ENCODE results near the gene AKR1C8. TPM values are rescaled to one million over a fixed set of nuclear protein-coding genes. Genes with fewer than 3 reads are reported as not detected.
"Not testable (repeated sequence)": the region's sequence is repeated elsewhere in the genome, so short reads cannot be mapped to it uniquely, and the experiment has no call there.

AKR1C8 gene
- total RNA-seq, 6 donors from 2014 or later, result 0.30 to 9.4 (median 0.53) TPM; not detected in 2

- no peaks in the 10 kb centered on the region for H3K4me1 ChIP-seq
- WGBS, 2 donors, result 73 to 85% methylated on average over 5 of the region's 5 CpGs
- no peak for TF ChIP-seq EP300 (IDR thresholded peaks at IDR 0.05)
- no peak for TF ChIP-seq POLR2AphosphoS5 (IDR thresholded peaks at IDR 0.05)
- TF ChIP-seq CTCF (IDR thresholded peaks at IDR 0.05), result no peak
- TF ChIP-seq POLR2A (IDR thresholded peaks at IDR 0.05), result no peak
- no peaks in the 10 kb centered on the region for H3K27me3 ChIP-seq
- ATAC-seq (ENCODE audit: low FRiP score in 2 of 2) (no peak), DNase-seq (no peak)
- H3K4me3 ChIP-seq, result no peak overlapping the region
- peaks cover 0 to 1% (median 0%) of the 10 kb centered on the region in 4 donors for H3K9me3 ChIP-seq
- H3K27ac ChIP-seq, result no peak overlapping the region
- H3K36me3 ChIP-seq, result no peaks in the 10 kb centered on the region
Observed at GRCh38 chr10:5143137-5143536, 41.8 kb downstream of the AKR1C8 start.

DNA sequence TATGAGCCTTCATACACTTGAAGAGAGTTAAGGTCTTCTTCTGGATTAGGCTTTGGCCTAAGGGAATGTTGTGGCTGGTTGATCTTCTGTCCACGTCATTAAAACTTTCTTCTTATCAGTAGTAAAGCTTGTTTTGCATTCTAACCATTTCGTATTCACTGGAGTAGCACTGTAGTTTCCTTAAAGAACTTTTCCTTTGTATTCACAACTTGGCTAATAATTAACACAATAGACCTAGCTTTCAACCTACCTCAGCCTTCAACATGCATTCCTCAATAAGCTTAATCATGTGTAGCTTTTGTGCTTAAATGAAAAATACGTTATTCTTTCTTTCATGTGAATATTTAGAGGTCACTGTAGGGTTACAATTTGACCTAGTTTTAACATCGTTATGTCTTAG is 42.8 kb downstream of the AKR1C8 start:
- DNase-seq, result no peak
- TF ChIP-seq EP300 (IDR thresholded peaks at IDR 0.05) (no peak), POLR2AphosphoS5 (IDR thresholded peaks at IDR 0.05) (no peak), CTCF (IDR thresholded peaks at IDR 0.05) (no peak), POLR2A (IDR thresholded peaks at IDR 0.05) (no peak)
- Histone ChIP-seq H3K36me3 (no peaks in the 10 kb centered on the region), H3K9me3 (peaks cover under 1 to 11% (median 5%) of the 10 kb centered on the region in 4 donors), H3K27me3 (no peaks in the 10 kb centered on the region), H3K4me3 (no peak overlapping the region), H3K27ac (no peak overlapping the region), H3K4me1 (no peaks in the 10 kb centered on the region)
- WGBS, 2 donors, result 61 to 63% methylated on average over 4 of the region's 4 CpGs
- no peak for ATAC-seq (ENCODE audit: low FRiP score in 2 of 2)

GRCh38 chr10:5137699-5138098 is 47.3 kb downstream of the AKR1C8 start:
- not testable (repeated sequence) for H3K4me3 ChIP-seq; H3K4me1 ChIP-seq; H3K27me3 ChIP-seq; H3K36me3 ChIP-seq; H3K27ac ChIP-seq; ATAC-seq (ENCODE audit: low FRiP score in 2 of 2); DNase-seq
- peaks cover 10 to 25% (median 18%) of the 10 kb centered on the region in 4 donors for H3K9me3 ChIP-seq
- WGBS, 2 donors, result 36 to 61% methylated on average over 4 of the region's 4 CpGs

DNA sequence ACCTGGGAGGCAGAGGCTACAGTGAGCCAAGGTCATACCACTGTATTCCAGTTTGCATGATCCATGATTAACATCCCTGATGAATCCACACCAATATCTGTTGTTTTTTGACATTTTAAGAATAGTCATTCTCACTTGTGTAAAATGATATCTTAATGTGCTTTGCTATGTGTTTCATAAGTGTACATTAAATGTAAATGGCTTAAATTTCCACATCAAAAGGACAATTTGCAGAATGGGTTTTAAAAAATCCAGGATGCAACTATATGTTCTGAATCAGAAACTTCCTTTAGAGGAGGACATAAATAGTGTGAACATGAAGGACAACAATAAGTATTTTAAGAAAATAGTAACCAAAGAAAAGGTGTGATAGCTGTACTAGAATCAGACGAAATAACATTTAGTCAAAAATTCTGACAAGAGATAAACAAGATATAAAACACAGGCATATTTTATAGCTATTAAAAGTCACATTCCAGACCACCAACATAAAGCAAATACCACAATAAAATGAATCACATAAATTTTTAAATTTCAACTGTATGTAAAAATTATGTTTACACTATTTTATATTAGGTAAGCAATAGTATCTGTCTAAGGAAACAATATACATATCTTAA is 48.4 kb downstream of the AKR1C8 start:
- ATAC-seq (ENCODE audit: low FRiP score in 2 of 2) (no peak), DNase-seq (no peak)
- H3K4me1 ChIP-seq, result no peaks in the 10 kb centered on the region
- no peaks in the 10 kb centered on the region for H3K36me3 ChIP-seq
- WGBS, 2 donors, result 91 to 92% methylated on average over 1 of the region's 1 CpG
- no peaks in the 10 kb centered on the region for H3K27me3 ChIP-seq
- no peak overlapping the region for H3K4me3 ChIP-seq
- TF ChIP-seq POLR2AphosphoS5 (IDR thresholded peaks at IDR 0.05), result no peak
- no peak for TF ChIP-seq POLR2A (IDR thresholded peaks at IDR 0.05)
- TF ChIP-seq EP300 (IDR thresholded peaks at IDR 0.05), result no peak
- no peak for TF ChIP-seq CTCF (IDR thresholded peaks at IDR 0.05)
- H3K9me3 ChIP-seq, result peaks cover 10 to 25% (median 18%) of the 10 kb centered on the region in 4 donors
- H3K27ac ChIP-seq, result no peak overlapping the region

- WGBS, 2 donors, result 82 to 84% methylated on average over 2 of the region's 2 CpGs
Observed at GRCh38 chr10:5135581-5135980, 49.4 kb downstream of the AKR1C8 start.

More at GRCh38 chr10:5135581-5135980, 49.4 kb downstream of the AKR1C8 start:
- no peaks in the 10 kb centered on the region for H3K36me3 ChIP-seq
- H3K9me3 ChIP-seq, result peaks cover 10 to 25% (median 18%) of the 10 kb centered on the region in 4 donors
- H3K27ac ChIP-seq, result no peak overlapping the region
- no peak for DNase-seq
- no peak for TF ChIP-seq CTCF (IDR thresholded peaks at IDR 0.05)
- no peak for TF ChIP-seq POLR2AphosphoS5 (IDR thresholded peaks at IDR 0.05)
- TF ChIP-seq POLR2A (IDR thresholded peaks at IDR 0.05), result no peak
- no peak for TF ChIP-seq EP300 (IDR thresholded peaks at IDR 0.05)
- no peaks in the 10 kb centered on the region for H3K27me3 ChIP-seq
- H3K4me1 ChIP-seq, result no peaks in the 10 kb centered on the region
- H3K4me3 ChIP-seq, result no peak overlapping the region
- no peak for ATAC-seq (ENCODE audit: low FRiP score in 2 of 2)
